Measurements from ENCODE around the gene SVOPL. TPM values are rescaled to one million over a fixed set of nuclear protein-coding genes. Genes with fewer than 3 reads are reported as not detected.

Gene SVOPL
- total RNA-seq, 3 donors from 2014 or later = not detected

- no peak for DNase-seq
- H3K36me3 Mint-ChIP-seq (ENCODE audit: insufficient read depth) = peaks cover 87% of the 10 kb centered on the region
- no peaks in the 10 kb centered on the region for H3K4me1 Mint-ChIP-seq (ENCODE audit: low read depth)
- no peak overlapping the region for H3K4me3 Mint-ChIP-seq
- H3K9me3 Mint-ChIP-seq = peaks cover 51% of the 10 kb centered on the region
- ATAC-seq = no peak
- H3K27me3 Mint-ChIP-seq (ENCODE audit: low read depth) = no peaks in the 10 kb centered on the region
Measured at GRCh38 chr7:138559448-138559847, 141.7 kb downstream of the SVOPL start.

GRCh38 chr7:138556771-138557484 is 144.2 kb downstream of the SVOPL start:
- H3K4me3 Mint-ChIP-seq = no peak overlapping the region

GRCh38 chr7:138555684-138556083 is 145.5 kb downstream of the SVOPL start:
- no peaks in the 10 kb centered on the region for H3K27me3 Mint-ChIP-seq (ENCODE audit: low read depth)
- peaks cover 38% of the 10 kb centered on the region for H3K9me3 Mint-ChIP-seq
- no peak overlapping the region for H3K4me3 Mint-ChIP-seq
- H3K4me1 Mint-ChIP-seq (ENCODE audit: low read depth) = no peaks in the 10 kb centered on the region
- no peak for ATAC-seq
- no peak for DNase-seq
- H3K36me3 Mint-ChIP-seq (ENCODE audit: insufficient read depth) = peaks cover 86% of the 10 kb centered on the region

More at GRCh38 chr7:138556771-138557484, 144.2 kb downstream of the SVOPL start:
- Mint-ChIP-seq H3K9me3 (peaks cover 41% of the 10 kb centered on the region), H3K36me3 (ENCODE audit: insufficient read depth) (peaks cover 89% of the 10 kb centered on the region), H3K27me3 (ENCODE audit: low read depth) (no peaks in the 10 kb centered on the region), H3K4me1 (ENCODE audit: low read depth) (no peaks in the 10 kb centered on the region)
- ATAC-seq = no peak
- no peak for DNase-seq

- no peak for ATAC-seq
- Mint-ChIP-seq H3K27me3 (ENCODE audit: low read depth) (no peaks in the 10 kb centered on the region), H3K4me1 (ENCODE audit: low read depth) (no peaks in the 10 kb centered on the region), H3K36me3 (ENCODE audit: insufficient read depth) (peaks cover 85% of the 10 kb centered on the region), H3K9me3 (peaks cover 36% of the 10 kb centered on the region), H3K4me3 (no peak overlapping the region)
- no peak for DNase-seq
Measured at GRCh38 chr7:138554674-138555073, 146.5 kb downstream of the SVOPL start.

GRCh38 chr7:138553805-138554204 is 147.4 kb downstream of the SVOPL start:
- H3K36me3 Mint-ChIP-seq (ENCODE audit: insufficient read depth) = peaks cover 86% of the 10 kb centered on the region
- ATAC-seq (no peak), DNase-seq (no peak)
- H3K4me1 Mint-ChIP-seq (ENCODE audit: low read depth) = no peaks in the 10 kb centered on the region
- H3K4me3 Mint-ChIP-seq = no peak overlapping the region
- H3K9me3 Mint-ChIP-seq = peaks cover 35% of the 10 kb centered on the region
- H3K27me3 Mint-ChIP-seq (ENCODE audit: low read depth) = no peaks in the 10 kb centered on the region

- peaks cover 76% of the 10 kb centered on the region for H3K36me3 Mint-ChIP-seq (ENCODE audit: insufficient read depth)
- H3K27me3 Mint-ChIP-seq (ENCODE audit: low read depth) = no peaks in the 10 kb centered on the region
- H3K4me3 Mint-ChIP-seq = no peak overlapping the region
- DNase-seq (no peak), ATAC-seq (no peak)
- H3K9me3 Mint-ChIP-seq = peaks cover 25% of the 10 kb centered on the region
- H3K4me1 Mint-ChIP-seq (ENCODE audit: low read depth) = no peaks in the 10 kb centered on the region
Measured at GRCh38 chr7:138551102-138551501, 150.1 kb downstream of the SVOPL start.

GRCh38 chr7:138550337-138550736 is 150.8 kb downstream of the SVOPL start:
- Mint-ChIP-seq H3K9me3 (peaks cover 25% of the 10 kb centered on the region), H3K4me1 (ENCODE audit: low read depth) (no peaks in the 10 kb centered on the region), H3K36me3 (ENCODE audit: insufficient read depth) (peaks cover 78% of the 10 kb centered on the region), H3K4me3 (no peak overlapping the region), H3K27me3 (ENCODE audit: low read depth) (no peaks in the 10 kb centered on the region)
- no peak for DNase-seq
- ATAC-seq = no peak

GRCh38 chr7:138549082-138549481 is 152.1 kb downstream of the SVOPL start:
- DNase-seq = no peak
- Mint-ChIP-seq H3K4me3 (no peak overlapping the region), H3K9me3 (peaks cover 22% of the 10 kb centered on the region), H3K27me3 (ENCODE audit: low read depth) (no peaks in the 10 kb centered on the region), H3K4me1 (ENCODE audit: low read depth) (no peaks in the 10 kb centered on the region), H3K36me3 (ENCODE audit: insufficient read depth) (peaks cover 80% of the 10 kb centered on the region)
- no peak for ATAC-seq

- Mint-ChIP-seq H3K4me1 (ENCODE audit: low read depth) (peaks cover 4% of the 10 kb centered on the region), H3K4me3 (no peak overlapping the region), H3K27me3 (ENCODE audit: low read depth) (no peaks in the 10 kb centered on the region), H3K9me3 (peaks cover 15% of the 10 kb centered on the region), H3K36me3 (ENCODE audit: insufficient read depth) (peaks cover 71% of the 10 kb centered on the region)
- DNase-seq (no peak), ATAC-seq (no peak)
Measured at GRCh38 chr7:138546829-138547228, 154.3 kb downstream of the SVOPL start.

GRCh38 chr7:138546064-138546619 is 155.0 kb downstream of the SVOPL start:
- H3K9me3 Mint-ChIP-seq = peaks cover 15% of the 10 kb centered on the region
- no peak for ATAC-seq
- no peak for DNase-seq
- peaks cover 71% of the 10 kb centered on the region for H3K36me3 Mint-ChIP-seq (ENCODE audit: insufficient read depth)
- peaks cover 5% of the 10 kb centered on the region for H3K4me1 Mint-ChIP-seq (ENCODE audit: low read depth)
- no peaks in the 10 kb centered on the region for H3K27me3 Mint-ChIP-seq (ENCODE audit: low read depth)
- H3K4me3 Mint-ChIP-seq = no peak overlapping the region

- DNase-seq (no peak), ATAC-seq (no peak)
- Mint-ChIP-seq H3K9me3 (peaks cover 13% of the 10 kb centered on the region), H3K4me3 (no peak overlapping the region), H3K36me3 (ENCODE audit: insufficient read depth) (peaks cover 69% of the 10 kb centered on the region), H3K27me3 (ENCODE audit: low read depth) (no peaks in the 10 kb centered on the region), H3K4me1 (ENCODE audit: low read depth) (peaks cover 5% of the 10 kb centered on the region)
Measured at GRCh38 chr7:138545123-138545522, 156.0 kb downstream of the SVOPL start.

Other genes starting within 250 kb of the SVOPL start
- gene TRIM24, start 241.1 kb downstream of the SVOPL start, total RNA-seq = 10 to 100 TPM; 13.6 to 15.3 (median 14.1) TPM
- gene TMEM213, start 96.6 kb upstream of the SVOPL start, total RNA-seq = not detected
- not detected for gene ATP6V0A4, start 96.8 kb upstream of the SVOPL start, total RNA-seq

Measured in activated T-cell treated with anti-CD3 and anti-CD28 coated beads, Interleukin-2, amount 50 U/mL, for 4 hours (primary cell).